Naive thymus-derived CD4-positive, alpha-beta T cell (primary cell): Measurements from ENCODE around the gene CAV3. TPM values are rescaled to one million over a fixed set of nuclear protein-coding genes. Genes with fewer than 3 reads are reported as not detected.

Experiments used
- ATAC-seq: fragments of 150-1000 bp; cut with Tn5 transposase; 2 replicates; pipeline ENCODE4 v1.10.0; 2021; ENCODE audit warnings: mild to moderate bottlenecking, moderate library complexity
- CTCF ChIA-PET: fragments of 350-600 bp; sonication (Branson Sonifier 250); formaldehyde crosslinking; loops from one replicate; lab custom pipeline; 2021; ENCODE audit warnings: antibody characterized with exemption; lab: Charles Lee
- POLR2A ChIA-PET: fragments of 350-600 bp; sonication (Branson Sonifier 250); formaldehyde crosslinking; loops from one replicate; lab custom pipeline; 2021; ENCODE audit warnings: antibody characterized with exemption, inconsistent platforms; lab: Charles Lee
- DNase-seq, 9 donors: peaks; one replicate each; pipeline versions ENCODE4 v3.0.0 to v3.0.0-alpha.2; 2020 to 2022; ENCODE audit warnings: mixed read lengths in 1 of 9
- H3K27ac ChIP-seq: one replicate; pipeline ENCODE4 v1.7.0; 2013; ENCODE audit warnings: mild to moderate bottlenecking, low read depth, low read length, moderate library complexity
- H3K27me3 ChIP-seq, 2 donors: one replicate each; pipeline ENCODE4 v1.7.0; 2013; ENCODE audit warnings: low read length in 2 of 2, mild to moderate bottlenecking in 2 of 2, moderate library complexity in 2 of 2; ENCODE audit not compliant: control insufficient read depth in 2 of 2, insufficient read depth in 2 of 2
- H3K36me3 ChIP-seq, 3 experiments: 1 replicate in 2 of 3; 2 replicates in 1 of 3; pipeline ENCODE4 v1.7.0; 2013; ENCODE audit warnings: low read length in 3 of 3, mild to moderate bottlenecking in 3 of 3, moderate library complexity in 1 of 3; ENCODE audit not compliant: insufficient read depth in 3 of 3, control insufficient read depth in 2 of 3
- H3K4me1 ChIP-seq, 2 donors: one replicate each; pipeline ENCODE4 v1.7.0; 2013; ENCODE audit warnings: low read length in 2 of 2, mild to moderate bottlenecking in 2 of 2, moderate library complexity in 1 of 2; ENCODE audit not compliant: control insufficient read depth in 2 of 2, insufficient read depth in 2 of 2
- H3K4me3 ChIP-seq: 2 replicates; pipeline ENCODE4 v1.7.0; 2013; ENCODE audit warnings: mild to moderate bottlenecking, low read length
- H3K9me3 ChIP-seq, 3 experiments: 1 replicate in 2 of 3; 2 replicates in 1 of 3; pipeline ENCODE4 v1.7.0; 2013; ENCODE audit warnings: low read length in 3 of 3; ENCODE audit not compliant: control insufficient read depth in 2 of 3
- H3K27ac Mint-ChIP-seq, 9 donors: one replicate each; pipeline ENCODE4 v1.8.0; 2020 to 2022; ENCODE audit warnings: mixed read lengths in 9 of 9, mild to moderate bottlenecking in 8 of 9, moderate library complexity in 5 of 9, inconsistent platforms in 2 of 9
- H3K27me3 Mint-ChIP-seq, 5 donors: one replicate each; pipeline ENCODE4 v1.8.0; 2021 to 2022; ENCODE audit warnings: mixed read lengths in 5 of 5, mild to moderate bottlenecking in 1 of 5
- H3K36me3 Mint-ChIP-seq, 5 donors: one replicate each; pipeline ENCODE4 v1.8.0; 2020 to 2022; ENCODE audit warnings: mixed read lengths in 5 of 5, mild to moderate bottlenecking in 3 of 5, inconsistent platforms in 1 of 5
- H3K4me1 Mint-ChIP-seq, 7 donors: one replicate each; pipeline ENCODE4 v1.8.0; 2020 to 2022; ENCODE audit warnings: mixed read lengths in 7 of 7, mild to moderate bottlenecking in 3 of 7, inconsistent platforms in 1 of 7
- H3K4me3 Mint-ChIP-seq, 10 donors: one replicate each; pipeline ENCODE4 v1.8.0; 2020 to 2022; ENCODE audit warnings: mild to moderate bottlenecking in 10 of 10, mixed read lengths in 10 of 10, moderate library complexity in 6 of 10, inconsistent platforms in 2 of 10
- H3K9me3 Mint-ChIP-seq, 11 donors: one replicate each; pipeline ENCODE4 v1.8.0; 2020 to 2022; ENCODE audit warnings: mixed read lengths in 11 of 11, mild to moderate bottlenecking in 4 of 11, inconsistent platforms in 1 of 11, moderate library complexity in 1 of 11
- intact Hi-C, 2 donors: fragments of 100-400 bp; cut with micrococcal nuclease; formaldehyde crosslinking; loops; one replicate each; pipeline ENCODE4 v1.15.1; 2023
- polyA plus RNA-seq, 2 donors: library from polyadenylated mRNA; unstranded; fragments of 300-500 nt; fragmentation: Illumina TruSeq; gene quantifications; one replicate each; pipeline ENCODE4 v1.2.3, GENCODE V29; 2021
- total RNA-seq, 6 experiments: library from RNA in 5 of 6; stranded (reverse) in 5 of 6; gene quantifications; 1 replicate in 5 of 6; 2 replicates in 1 of 6; pipeline ENCODE4 v1.2.3 and lab custom pipeline; 2021 to 2026

Gene CAV3
- total and polyA plus RNA-seq, 7 experiments from 2014 or later = not detected

GRCh38 chr3:8739757-8740504 lies 6.3 kb downstream of the CAV3 start:
- CTCF ChIA-PET = no interaction called here
- no peak for ATAC-seq

GRCh38 chr3:8741581-8742261 lies 8.1 kb downstream of the CAV3 start:
- no peaks in the 10 kb centered on the region for H3K4me1 Mint-ChIP-seq
- Histone ChIP-seq H3K27ac (no peak overlapping the region), H3K36me3 (no peaks in the 10 kb centered on the region), H3K27me3 (no peaks in the 10 kb centered on the region), H3K9me3 (no peaks in the 10 kb centered on the region), H3K4me3 (no peak overlapping the region), H3K4me1 (no peaks in the 10 kb centered on the region)
- ChIA-PET CTCF (no interaction called here), POLR2A (no interaction called here)
- peaks cover 0 to 3% (median 0%) of the 10 kb centered on the region in 11 donors for H3K9me3 Mint-ChIP-seq
- H3K4me3 Mint-ChIP-seq = no peak overlapping the region
- H3K27me3 Mint-ChIP-seq = peaks cover 4 to 20% (median 11%) of the 10 kb centered on the region in 5 donors
- ATAC-seq = no peak
- no peaks in the 10 kb centered on the region for H3K36me3 Mint-ChIP-seq
- intact Hi-C loops = no loop called here
- H3K27ac Mint-ChIP-seq = no peak overlapping the region
- no peak for DNase-seq

More at GRCh38 chr3:8739757-8740504, 6.3 kb downstream of the CAV3 start:
- Histone ChIP-seq H3K27ac (no peak overlapping the region), H3K9me3 (no peaks in the 10 kb centered on the region), H3K27me3 (no peaks in the 10 kb centered on the region), H3K36me3 (no peaks in the 10 kb centered on the region), H3K4me1 (no peaks in the 10 kb centered on the region), H3K4me3 (no peak overlapping the region)
- H3K4me1 Mint-ChIP-seq = no peaks in the 10 kb centered on the region
- peaks cover 4 to 28% (median 13%) of the 10 kb centered on the region in 5 donors for H3K27me3 Mint-ChIP-seq
- DNase-seq = no peak
- H3K36me3 Mint-ChIP-seq = no peaks in the 10 kb centered on the region
- peaks cover 0 to 3% (median 0%) of the 10 kb centered on the region in 11 donors for H3K9me3 Mint-ChIP-seq
- POLR2A ChIA-PET = no interaction called here
- intact Hi-C loops = no loop called here
- no peak overlapping the region for H3K4me3 Mint-ChIP-seq
- H3K27ac Mint-ChIP-seq = no peak overlapping the region

- peaks cover 0 to 2% (median 0%) of the 10 kb centered on the region in 11 donors for H3K9me3 Mint-ChIP-seq
- H3K36me3 Mint-ChIP-seq = no peaks in the 10 kb centered on the region
- ChIA-PET POLR2A (no interaction called here), CTCF (no interaction called here)
- no peak overlapping the region for H3K4me3 ChIP-seq
- ATAC-seq (no peak), DNase-seq (no peak)
- no peaks in the 10 kb centered on the region for H3K36me3 ChIP-seq
- no peak overlapping the region for H3K27ac Mint-ChIP-seq
- H3K27me3 ChIP-seq = no peaks in the 10 kb centered on the region
- intact Hi-C loops = no loop called here
- H3K27me3 Mint-ChIP-seq = peaks cover 4 to 12% (median 7%) of the 10 kb centered on the region in 5 donors
- no peaks in the 10 kb centered on the region for H3K9me3 ChIP-seq
- H3K4me1 Mint-ChIP-seq = no peaks in the 10 kb centered on the region
- H3K4me3 Mint-ChIP-seq = no peak overlapping the region
- H3K4me1 ChIP-seq = no peaks in the 10 kb centered on the region
- no peak overlapping the region for H3K27ac ChIP-seq
These were observed 9.5 kb downstream of the CAV3 start for GRCh38 chr3:8743021-8743601.

- Mint-ChIP-seq H3K36me3 (no peaks in the 10 kb centered on the region), H3K4me1 (no peaks in the 10 kb centered on the region), H3K9me3 (peaks cover 0 to 2% (median 0%) of the 10 kb centered on the region in 11 donors), H3K4me3 (no peak overlapping the region), H3K27me3 (peaks cover 4 to 11% (median 5%) of the 10 kb centered on the region in 5 donors), H3K27ac (no peak overlapping the region)
- DNase-seq (no peak), ATAC-seq (no peak)
- intact Hi-C loops = no loop called here
- Histone ChIP-seq H3K4me1 (no peaks in the 10 kb centered on the region), H3K27me3 (no peaks in the 10 kb centered on the region), H3K27ac (no peak overlapping the region), H3K36me3 (no peaks in the 10 kb centered on the region), H3K4me3 (no peak overlapping the region), H3K9me3 (no peaks in the 10 kb centered on the region)
- ChIA-PET POLR2A (no interaction called here), CTCF (no interaction called here)
These were observed 10.3 kb downstream of the CAV3 start for GRCh38 chr3:8743911-8744310.

GRCh38 chr3:8745619-8746370 lies 12.2 kb downstream of the CAV3 start:
- no peaks in the 10 kb centered on the region for H3K4me1 ChIP-seq
- no peak overlapping the region for H3K4me3 ChIP-seq
- no peaks in the 10 kb centered on the region for H3K9me3 ChIP-seq
- Mint-ChIP-seq H3K9me3 (peaks cover 0 to 2% (median 0%) of the 10 kb centered on the region in 11 donors), H3K27ac (no peak overlapping the region), H3K27me3 (peaks cover 4 to 11% (median 5%) of the 10 kb centered on the region in 5 donors), H3K4me3 (no peak overlapping the region), H3K36me3 (no peaks in the 10 kb centered on the region), H3K4me1 (no peaks in the 10 kb centered on the region)
- ATAC-seq (no peak), DNase-seq (no peak)
- H3K27me3 ChIP-seq = no peaks in the 10 kb centered on the region
- ChIA-PET CTCF (no interaction called here), POLR2A (no interaction called here)
- no peak overlapping the region for H3K27ac ChIP-seq
- intact Hi-C loops = no loop called here
- no peaks in the 10 kb centered on the region for H3K36me3 ChIP-seq

GRCh38 chr3:8746780-8747345 lies 13.3 kb downstream of the CAV3 start:
- no peak overlapping the region for H3K4me3 Mint-ChIP-seq
- H3K27me3 Mint-ChIP-seq = peaks cover 0 to 5% (median 3%) of the 10 kb centered on the region in 5 donors
- intact Hi-C loops = no loop called here

More at GRCh38 chr3:8746780-8747345, 13.3 kb downstream of the CAV3 start:
- Mint-ChIP-seq H3K9me3 (no peaks in the 10 kb centered on the region), H3K4me1 (no peaks in the 10 kb centered on the region), H3K36me3 (no peaks in the 10 kb centered on the region), H3K27ac (no peak overlapping the region)
- ChIA-PET POLR2A (no interaction called here), CTCF (no interaction called here)
- Histone ChIP-seq H3K4me1 (no peaks in the 10 kb centered on the region), H3K4me3 (no peak overlapping the region), H3K27ac (no peak overlapping the region), H3K27me3 (no peaks in the 10 kb centered on the region), H3K9me3 (no peaks in the 10 kb centered on the region), H3K36me3 (no peaks in the 10 kb centered on the region)
- ATAC-seq (no peak), DNase-seq (no peak)
